ENCODE measurements around the gene PPP2R1A. TPM values are rescaled to one million over a fixed set of nuclear protein-coding genes. Genes with fewer than 3 reads are reported as not detected.
"Not testable (repeated sequence)": the region's sequence is repeated elsewhere in the genome, so short reads cannot be mapped to it uniquely, and the experiment has no call there.

PPP2R1A gene
- total RNA-seq, 1 donor from 2014 or later: 67.4 TPM

DNA sequence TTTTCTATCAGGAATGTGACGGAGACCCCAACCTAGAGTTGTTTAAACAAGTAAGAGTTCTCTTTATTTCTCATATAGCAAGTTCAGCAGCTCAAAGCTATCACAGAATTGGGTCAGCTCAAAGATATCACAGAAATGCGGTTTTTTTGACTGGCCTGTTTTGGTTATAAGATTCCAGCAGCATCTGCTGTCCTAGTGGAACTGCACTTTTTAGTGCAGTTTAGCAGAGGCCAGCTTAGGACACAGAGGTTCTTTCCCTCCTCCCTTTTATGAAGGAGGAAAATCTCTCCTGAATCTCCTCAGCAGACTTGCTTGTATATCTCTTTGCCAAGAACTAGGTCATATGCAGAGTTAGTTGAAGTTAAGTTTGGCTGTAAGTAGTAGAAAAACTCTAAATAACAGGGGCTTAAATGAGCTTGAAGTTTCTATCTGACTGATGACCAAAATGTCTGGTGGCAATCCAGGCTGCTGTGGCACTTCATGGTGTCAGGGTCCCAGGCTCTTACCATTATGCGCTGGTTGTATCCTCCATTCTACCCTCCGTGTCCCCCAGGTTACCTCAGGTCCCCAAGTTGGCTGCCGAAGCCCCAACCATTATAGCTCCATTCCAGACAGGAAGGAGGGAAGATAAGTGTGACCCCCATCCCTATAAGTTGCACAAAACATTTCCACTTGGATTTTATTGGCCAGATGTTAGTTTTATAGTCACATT lies 6.6 kb downstream of the PPP2R1A start:
- DNase-seq (ENCODE audit: low read depth) (no peak), FAIRE-seq (peak; percentile 47)
- TF ChIP-seq, protein P1, sequence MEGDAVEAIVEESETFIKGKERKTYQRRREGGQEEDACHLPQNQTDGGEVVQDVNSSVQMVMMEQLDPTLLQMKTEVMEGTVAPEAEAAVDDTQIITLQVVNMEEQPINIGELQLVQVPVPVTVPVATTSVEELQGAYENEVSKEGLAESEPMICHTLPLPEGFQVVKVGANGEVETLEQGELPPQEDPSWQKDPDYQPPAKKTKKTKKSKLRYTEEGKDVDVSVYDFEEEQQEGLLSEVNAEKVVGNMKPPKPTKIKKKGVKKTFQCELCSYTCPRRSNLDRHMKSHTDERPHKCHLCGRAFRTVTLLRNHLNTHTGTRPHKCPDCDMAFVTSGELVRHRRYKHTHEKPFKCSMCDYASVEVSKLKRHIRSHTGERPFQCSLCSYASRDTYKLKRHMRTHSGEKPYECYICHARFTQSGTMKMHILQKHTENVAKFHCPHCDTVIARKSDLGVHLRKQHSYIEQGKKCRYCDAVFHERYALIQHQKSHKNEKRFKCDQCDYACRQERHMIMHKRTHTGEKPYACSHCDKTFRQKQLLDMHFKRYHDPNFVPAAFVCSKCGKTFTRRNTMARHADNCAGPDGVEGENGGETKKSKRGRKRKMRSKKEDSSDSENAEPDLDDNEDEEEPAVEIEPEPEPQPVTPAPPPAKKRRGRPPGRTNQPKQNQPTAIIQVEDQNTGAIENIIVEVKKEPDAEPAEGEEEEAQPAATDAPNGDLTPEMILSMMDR (IDR thresholded peaks at IDR 0.05; ENCODE audit: insufficient read depth, low read length, severe bottlenecking): no peak
- Histone ChIP-seq H3K36me3 (ENCODE audit: control insufficient read depth, insufficient read depth, low read length) (peaks cover 21% of the 10 kb centered on the region), H3K27me3 (ENCODE audit: control insufficient read depth, insufficient read depth, low read length) (no peaks in the 10 kb centered on the region), H3K4me3 (ENCODE audit: low read depth, low read length) (no peak overlapping the region)

DNA sequence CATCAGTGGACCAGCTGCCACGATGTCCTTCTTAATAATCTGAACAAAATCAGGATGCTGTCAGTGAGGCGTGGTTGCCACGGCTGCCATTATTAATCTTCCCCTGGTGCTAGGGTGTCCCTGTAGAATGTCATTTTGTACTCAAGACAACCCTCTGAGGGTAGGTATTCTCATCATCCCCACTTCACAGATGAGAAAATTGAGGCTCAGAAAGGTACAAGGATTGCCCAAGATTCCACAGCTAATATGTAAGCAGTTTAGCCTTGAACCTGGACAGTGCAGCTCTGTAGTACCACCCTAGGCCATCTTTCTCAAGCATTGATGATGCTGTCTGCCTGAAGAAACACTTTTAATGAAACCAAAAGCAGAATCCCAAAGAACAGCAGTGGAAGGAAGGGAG lies 8.1 kb downstream of the PPP2R1A start:
- FAIRE-seq (peak; percentile 23), DNase-seq (ENCODE audit: low read depth) (no peak)
- TF ChIP-seq, protein P1 (IDR thresholded peaks at IDR 0.05; ENCODE audit: insufficient read depth, low read length, severe bottlenecking): no peak
- no peak overlapping the region for H3K4me3 ChIP-seq (ENCODE audit: low read depth, low read length)
- H3K27me3 ChIP-seq (ENCODE audit: control insufficient read depth, insufficient read depth, low read length): no peaks in the 10 kb centered on the region
- H3K36me3 ChIP-seq (ENCODE audit: control insufficient read depth, insufficient read depth, low read length): peaks cover 26% of the 10 kb centered on the region

GRCh38 chr19:52198678-52199077 lies 8.8 kb downstream of the PPP2R1A start:
- TF ChIP-seq, protein P1 (IDR thresholded peaks at IDR 0.05; ENCODE audit: insufficient read depth, low read length, severe bottlenecking): no peak
- Histone ChIP-seq H3K4me3 (ENCODE audit: low read depth, low read length) (no peak overlapping the region), H3K36me3 (ENCODE audit: control insufficient read depth, insufficient read depth, low read length) (peaks cover 30% of the 10 kb centered on the region), H3K27me3 (ENCODE audit: control insufficient read depth, insufficient read depth, low read length) (no peaks in the 10 kb centered on the region)
- DNase-seq (ENCODE audit: low read depth) (peak; percentile 35), FAIRE-seq (no peak)

DNA sequence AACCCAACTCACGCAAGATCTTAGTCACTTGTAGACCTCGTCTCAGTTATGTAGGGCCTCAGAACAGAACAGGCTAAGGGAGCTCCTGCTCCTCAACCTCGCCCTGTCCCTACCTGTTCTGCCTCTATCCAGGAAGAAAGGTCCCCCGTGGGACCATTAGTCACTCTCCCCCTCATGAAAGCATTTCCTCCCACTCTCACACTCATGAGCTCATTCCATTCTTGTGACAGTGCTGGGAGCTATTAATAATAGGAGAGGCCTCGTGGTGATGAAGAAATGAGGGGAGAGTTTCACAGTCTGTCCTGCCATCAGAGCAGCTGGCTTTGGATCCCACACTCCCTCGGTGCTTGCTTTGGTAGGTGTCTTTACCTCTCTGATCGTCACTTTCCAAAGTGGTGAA lies 10.2 kb downstream of the PPP2R1A start:
- FAIRE-seq (no peak), DNase-seq (ENCODE audit: low read depth) (peak; percentile 70)
- Histone ChIP-seq H3K36me3 (ENCODE audit: control insufficient read depth, insufficient read depth, low read length) (peaks cover 37% of the 10 kb centered on the region), H3K4me3 (ENCODE audit: low read depth, low read length) (no peak overlapping the region), H3K27me3 (ENCODE audit: control insufficient read depth, insufficient read depth, low read length) (no peaks in the 10 kb centered on the region)
- TF ChIP-seq, protein P1 (IDR thresholded peaks at IDR 0.05; ENCODE audit: insufficient read depth, low read length, severe bottlenecking): no peak

DNA sequence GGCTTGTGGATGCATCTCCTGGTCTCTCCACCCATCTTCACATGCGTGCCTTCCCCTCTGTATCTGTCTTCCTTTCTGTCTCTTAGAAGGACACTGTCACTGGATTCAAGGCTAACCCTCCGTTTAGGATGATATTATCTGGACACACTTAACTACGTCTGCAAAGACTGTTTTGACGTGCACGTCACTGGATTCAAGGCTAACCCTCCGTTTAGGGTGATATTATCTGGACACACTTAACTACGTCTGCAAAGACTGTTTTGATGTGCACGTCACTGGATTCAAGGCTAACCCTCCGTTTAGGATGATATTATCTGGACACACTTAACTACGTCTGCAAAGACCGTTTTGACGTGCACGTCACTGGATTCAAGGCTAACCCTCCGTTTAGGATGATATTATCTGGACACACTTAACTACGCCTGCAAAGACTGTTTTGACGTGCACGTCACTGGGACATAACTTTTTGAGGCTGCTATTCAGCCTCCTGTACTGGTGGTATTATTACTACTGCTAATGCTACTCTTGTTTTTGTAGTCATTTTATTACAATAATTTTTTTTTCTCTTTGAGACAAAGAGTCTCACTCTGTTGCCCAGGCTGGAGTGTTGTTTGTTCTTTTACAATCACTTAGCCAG lies 11.0 kb downstream of the PPP2R1A start:
- peak; percentile 55 for FAIRE-seq

DNA sequence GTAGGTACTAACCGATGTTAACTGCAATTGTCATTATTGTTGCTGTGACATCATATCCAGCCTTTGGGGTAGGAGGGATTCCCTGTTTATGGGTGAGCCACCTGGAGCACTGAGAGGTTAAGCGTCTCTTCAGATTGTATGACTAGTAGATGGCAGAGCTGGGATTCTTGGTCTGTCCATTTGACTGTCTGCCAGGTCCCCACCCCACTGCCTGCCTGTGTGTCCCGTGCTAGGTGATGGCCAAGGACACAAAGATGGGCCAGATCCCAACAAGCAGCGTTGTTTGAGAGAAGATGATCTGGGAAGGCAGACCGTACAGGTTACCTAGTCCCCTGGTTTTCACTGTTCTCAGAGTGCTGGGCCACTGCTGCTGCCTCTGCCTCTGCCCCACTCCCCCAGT lies 16.6 kb downstream of the PPP2R1A start:
- TF ChIP-seq, protein P1 (IDR thresholded peaks at IDR 0.05; ENCODE audit: insufficient read depth, low read length, severe bottlenecking): no peak
- Histone ChIP-seq H3K27me3 (ENCODE audit: control insufficient read depth, insufficient read depth, low read length) (no peaks in the 10 kb centered on the region), H3K36me3 (ENCODE audit: control insufficient read depth, insufficient read depth, low read length) (peaks cover 51% of the 10 kb centered on the region), H3K4me3 (ENCODE audit: low read depth, low read length) (no peak overlapping the region)
- DNase-seq (ENCODE audit: low read depth) (no peak), FAIRE-seq (peak; percentile 64)

More for the DNA sequence above, 11.0 kb downstream of the PPP2R1A start:
- DNase-seq (ENCODE audit: low read depth); H3K4me3 ChIP-seq (ENCODE audit: low read depth, low read length); H3K27me3 ChIP-seq (ENCODE audit: control insufficient read depth, insufficient read depth, low read length): not testable (repeated sequence)
- H3K36me3 ChIP-seq (ENCODE audit: control insufficient read depth, insufficient read depth, low read length): peaks cover 35% of the 10 kb centered on the region

Data from bronchial epithelial cell (primary cell).